HCT116 (cell line): ENCODE results near the gene CTTNBP2. TPM values are rescaled to one million over a fixed set of nuclear protein-coding genes. Genes with fewer than 3 reads are reported as not detected.

Experiments
- ATAC-seq: fragments of 200-7000 bp; cut with Tn5 transposase; 2 replicates; pipeline ENCODE4 v1.9.1; 2020; ENCODE audit warnings: mild to moderate bottlenecking, moderate library complexity
- BruUV-seq: library from RNA; stranded (reverse); fragments of 400-500 nt; replicated peaks from 2 replicates; lab custom pipeline; 2021; lab: Mats Ljungman, UMichigan
- CTCF ChIA-PET: fragments of 300-600 bp; sonication (Branson Sonifier 250); formaldehyde crosslinking; loops from one replicate; lab custom pipeline; 2021; ENCODE audit warnings: antibody characterized with exemption; lab: Charles Lee
- POLR2A ChIA-PET: fragments of 300-600, 350-600 bp; sonication (Branson Sonifier 250); formaldehyde crosslinking; loops from one replicate; lab custom pipeline; 2021; ENCODE audit warnings: antibody characterized with exemption; lab: Charles Lee
- RAD21 ChIA-PET, 2 experiments: fragments of 300-600 bp; sonication (Branson Sonifier 250); formaldehyde crosslinking; loops; one replicate each; lab custom pipeline; 2023; ENCODE audit warnings: low total read pairs in 2 of 2; ENCODE audit not compliant: uncharacterized antibody in 2 of 2, unreplicated experiment in 2 of 2, low non-redundant PET in 1 of 2; lab: Charles Lee
- DNase-seq: peaks from one replicate; pipeline ENCODE4 v3.0.0-alpha.2; 2010; ENCODE audit warnings: low read depth, low spot score
- H2AFZ ChIP-seq: fragments of 200-600 bp; shearing (Covaris generic), sonication (generic); 2 replicates; pipeline ENCODE4 v1.6.1; 2017; ENCODE audit warnings: low read depth, mixed run types, mixed read lengths, antibody characterized with exemption, low read length; ENCODE audit not compliant: poor library complexity, severe bottlenecking
- H3K27ac ChIP-seq: 2 replicates; pipeline ENCODE4 v1.5.1; 2012; ENCODE audit warnings: low read depth, low read length
- H3K27me3 ChIP-seq: fragments of 200-600 bp; sonication (generic); 2 replicates; pipeline ENCODE4 v1.6.1; 2016; ENCODE audit warnings: mixed run types, low read length, mixed read lengths; ENCODE audit not compliant: insufficient read depth
- H3K36me3 ChIP-seq, 2 experiments: fragments of 200-500 bp in 1 of 2; fragments of 200-600 bp in 1 of 2; sonication (Bioruptor generic) in 1 of 2; sonication (generic) in 1 of 2; 2 replicates each; pipeline versions ENCODE4 v1.5.1 to v1.6.1; 2014 to 2016; ENCODE audit warnings: low read length in 2 of 2, inconsistent platforms in 1 of 2, mixed read lengths in 1 of 2, mixed run types in 1 of 2; ENCODE audit not compliant: insufficient read depth in 2 of 2, control insufficient read depth in 1 of 2
- H3K4me1 ChIP-seq, 2 experiments: fragments of 200-600 bp in 1 of 2; sonication (generic) in 1 of 2; 2 replicates each; pipeline versions ENCODE4 v1.5.1 to v1.6.1; 2012 to 2017; ENCODE audit warnings: low read length in 2 of 2, inconsistent platforms in 1 of 2, mild to moderate bottlenecking in 1 of 2, mixed read lengths in 1 of 2, mixed run types in 1 of 2, moderate library complexity in 1 of 2; ENCODE audit not compliant: insufficient read depth in 2 of 2, control insufficient read depth in 1 of 2
- H3K4me2 ChIP-seq: fragments of 200-600 bp; sonication (generic); 2 replicates; pipeline ENCODE4 v1.6.1; 2017; ENCODE audit warnings: mixed run types, low read length, mixed read lengths
- H3K4me3 ChIP-seq, 2 experiments: fragments of 200-600 bp in 1 of 2; sonication (generic) in 1 of 2; replicated peaks in 1 of 2; 2 replicates each; pipeline ENCODE4 v1.5.1; 2011 to 2016; ENCODE audit warnings: low read length in 2 of 2, control low read depth in 1 of 2, low read depth in 1 of 2, mild to moderate bottlenecking in 1 of 2, mixed read lengths in 1 of 2, mixed run types in 1 of 2
- H3K79me2 ChIP-seq: fragments of 200-600 bp; sonication (generic); 2 replicates; pipeline ENCODE4 v1.6.1; 2017; ENCODE audit warnings: mild to moderate bottlenecking, mixed run types, low read length, moderate library complexity, mixed read lengths; ENCODE audit not compliant: insufficient read depth
- H3K9ac ChIP-seq: fragments of 200-600 bp; sonication (generic); 2 replicates; pipeline ENCODE4 v1.6.1; 2016; ENCODE audit warnings: low read length, mixed read lengths
- H3K9me2 ChIP-seq: fragments of 200-600 bp; sonication (generic), shearing (Covaris generic); 2 replicates; pipeline ENCODE4 v1.6.1; 2017; ENCODE audit warnings: mixed run types, mild to moderate bottlenecking, moderate library complexity; ENCODE audit not compliant: insufficient read depth
- H3K9me3 ChIP-seq, 2 experiments: fragments of 200-500 bp in 1 of 2; fragments of 200-600 bp in 1 of 2; sonication (Bioruptor generic) in 1 of 2; sonication (generic) in 1 of 2; 2 replicates each; pipeline ENCODE4 v1.6.1; 2014 to 2017; ENCODE audit warnings: low read length in 2 of 2, mixed read lengths in 2 of 2, inconsistent platforms in 1 of 2, low read depth in 1 of 2, mild to moderate bottlenecking in 1 of 2, mixed run types in 1 of 2, moderate library complexity in 1 of 2; ENCODE audit not compliant: control insufficient read depth in 1 of 2, insufficient read depth in 1 of 2
- H4K20me1 ChIP-seq: fragments of 200-600 bp; sonication (generic), shearing (Covaris generic); 2 replicates; pipeline ENCODE4 v1.6.1; 2017; ENCODE audit warnings: mixed run types, mild to moderate bottlenecking, moderate library complexity; ENCODE audit not compliant: insufficient read depth
- CTCF ChIP-seq, 3 experiments: fragments of 200-600 bp in 1 of 3; sonication (generic) in 1 of 3; IDR thresholded peaks in 2 of 3; conservative IDR thresholded peaks in 1 of 3; 2 replicates each; pipeline ENCODE4 v1.5.1; 2012 to 2017; ENCODE audit warnings: low read depth in 2 of 3, low read length in 2 of 3, antibody characterized with exemption in 1 of 3, borderline replicate concordance in 1 of 3, control low read depth in 1 of 3, mild to moderate bottlenecking in 1 of 3, mixed read lengths in 1 of 3, mixed run types in 1 of 3, moderate library complexity in 1 of 3; ENCODE audit not compliant: insufficient read depth in 1 of 3
- ELF1 ChIP-seq: IDR thresholded peaks from 2 replicates; pipeline ENCODE4 v1.6.1; 2012; ENCODE audit warnings: low read depth, borderline replicate concordance
- EZH2phosphoT487 ChIP-seq: fragments of 200-600 bp; IDR thresholded peaks from 2 replicates; pipeline ENCODE4 v1.6.1; 2018; ENCODE audit warnings: antibody characterized with exemption, borderline replicate concordance
- FOSL1 ChIP-seq: IDR thresholded peaks from 2 replicates; pipeline ENCODE4 v1.6.1; 2012; ENCODE audit warnings: low read depth
- POLR2A ChIP-seq: IDR thresholded peaks from 2 replicates; pipeline ENCODE4 v1.7.0; 2011; ENCODE audit warnings: borderline replicate concordance; ENCODE audit not compliant: insufficient read depth, insufficient read length; ENCODE audit errors: extremely low read depth
- POLR2AphosphoS5 ChIP-seq: IDR thresholded peaks from 2 replicates; pipeline ENCODE4 v1.6.1; 2011; ENCODE audit warnings: mild to moderate bottlenecking, low read depth, low read length, moderate library complexity
- SIN3A ChIP-seq: IDR thresholded peaks from 2 replicates; pipeline ENCODE4 v1.6.1; 2012; ENCODE audit warnings: low read depth
- SP1 ChIP-seq: IDR thresholded peaks from 2 replicates; pipeline ENCODE4 v1.6.1; 2012; ENCODE audit warnings: low read depth
- SRF ChIP-seq: IDR thresholded peaks from 2 replicates; pipeline ENCODE4 v1.6.1; 2012; ENCODE audit warnings: low read depth
- ZFX ChIP-seq: fragments of 450-650 bp; IDR thresholded peaks from 2 replicates; pipeline ENCODE4 v1.6.1; 2017
- intact Hi-C: fragments of 100-400 bp; cut with micrococcal nuclease; formaldehyde crosslinking; loops from 2 replicates; pipeline ENCODE4 v1.10.0; 2022
- total RNA-seq: library from RNA; stranded (reverse); gene quantifications from one replicate; pipeline ENCODE4 v1.2.1, GENCODE V29; 2021; ENCODE audit not compliant: unreplicated experiment
- TF ChIP-seq, protein P1 (sequence below): IDR thresholded peaks from 2 replicates; pipeline ENCODE4 v1.6.1; 2012; ENCODE audit warnings: low read depth
- TF ChIP-seq, protein P2 (sequence below): IDR thresholded peaks from 2 replicates; pipeline ENCODE4 v1.6.1; 2012

Gene CTTNBP2
- total RNA-seq, 1 experiment from 2014 or later: 5.4 TPM

GRCh38 chr7:117895276-117895675 is 22.0 kb upstream of the CTTNBP2 start:
- Histone ChIP-seq H3K9me2 (no peaks in the 10 kb centered on the region), H3K9ac (no peak overlapping the region), H3K27me3 (no peaks in the 10 kb centered on the region), H4K20me1 (no peaks in the 10 kb centered on the region), H3K79me2 (no peaks in the 10 kb centered on the region), H3K9me3 (no peaks in the 10 kb centered on the region), H3K27ac (no peak overlapping the region), H3K4me2 (no peak overlapping the region), H2AFZ (no peak overlapping the region), H3K4me1 (no peaks in the 10 kb centered on the region), H3K36me3 (no peaks in the 10 kb centered on the region), H3K4me3 (no peak overlapping the region)
- intact Hi-C loops: no loop called here
- no TSS peak for BruUV-seq
- DNase-seq: no peak
- TF ChIP-seq FOSL1: no peak
- TF ChIP-seq SP1: no peak
- no peak for TF ChIP-seq CTCF (IDR thresholded peaks at IDR 0.05 in 2 of 3, conservative IDR thresholded peaks at IDR 0.05 in 1 of 3; ENCODE audit: borderline replicate concordance in 1 of 3, insufficient read depth in 1 of 3, low read depth in 2 of 3, low read length in 2 of 3)
- TF ChIP-seq SRF: no peak
- TF ChIP-seq, protein P1, sequence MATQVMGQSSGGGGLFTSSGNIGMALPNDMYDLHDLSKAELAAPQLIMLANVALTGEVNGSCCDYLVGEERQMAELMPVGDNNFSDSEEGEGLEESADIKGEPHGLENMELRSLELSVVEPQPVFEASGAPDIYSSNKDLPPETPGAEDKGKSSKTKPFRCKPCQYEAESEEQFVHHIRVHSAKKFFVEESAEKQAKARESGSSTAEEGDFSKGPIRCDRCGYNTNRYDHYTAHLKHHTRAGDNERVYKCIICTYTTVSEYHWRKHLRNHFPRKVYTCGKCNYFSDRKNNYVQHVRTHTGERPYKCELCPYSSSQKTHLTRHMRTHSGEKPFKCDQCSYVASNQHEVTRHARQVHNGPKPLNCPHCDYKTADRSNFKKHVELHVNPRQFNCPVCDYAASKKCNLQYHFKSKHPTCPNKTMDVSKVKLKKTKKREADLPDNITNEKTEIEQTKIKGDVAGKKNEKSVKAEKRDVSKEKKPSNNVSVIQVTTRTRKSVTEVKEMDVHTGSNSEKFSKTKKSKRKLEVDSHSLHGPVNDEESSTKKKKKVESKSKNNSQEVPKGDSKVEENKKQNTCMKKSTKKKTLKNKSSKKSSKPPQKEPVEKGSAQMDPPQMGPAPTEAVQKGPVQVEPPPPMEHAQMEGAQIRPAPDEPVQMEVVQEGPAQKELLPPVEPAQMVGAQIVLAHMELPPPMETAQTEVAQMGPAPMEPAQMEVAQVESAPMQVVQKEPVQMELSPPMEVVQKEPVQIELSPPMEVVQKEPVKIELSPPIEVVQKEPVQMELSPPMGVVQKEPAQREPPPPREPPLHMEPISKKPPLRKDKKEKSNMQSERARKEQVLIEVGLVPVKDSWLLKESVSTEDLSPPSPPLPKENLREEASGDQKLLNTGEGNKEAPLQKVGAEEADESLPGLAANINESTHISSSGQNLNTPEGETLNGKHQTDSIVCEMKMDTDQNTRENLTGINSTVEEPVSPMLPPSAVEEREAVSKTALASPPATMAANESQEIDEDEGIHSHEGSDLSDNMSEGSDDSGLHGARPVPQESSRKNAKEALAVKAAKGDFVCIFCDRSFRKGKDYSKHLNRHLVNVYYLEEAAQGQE: no peak
- TF ChIP-seq POLR2AphosphoS5: no peak
- no peak for TF ChIP-seq ELF1
- TF ChIP-seq POLR2A: no peak
- no peak for TF ChIP-seq ZFX
- TF ChIP-seq, protein P2, sequence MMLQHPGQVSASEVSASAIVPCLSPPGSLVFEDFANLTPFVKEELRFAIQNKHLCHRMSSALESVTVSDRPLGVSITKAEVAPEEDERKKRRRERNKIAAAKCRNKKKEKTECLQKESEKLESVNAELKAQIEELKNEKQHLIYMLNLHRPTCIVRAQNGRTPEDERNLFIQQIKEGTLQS: no peak
- TF ChIP-seq SIN3A: no peak
- no peak for TF ChIP-seq EZH2phosphoT487
- ChIA-PET POLR2A (interaction anchor here (0.7 kb wide), 1 partner anchor 19 kb away, joined by 3 read pairs; no protein-coding TSS in a partner anchor), CTCF (no interaction called here), RAD21 (no interaction called here)
- ATAC-seq: no peak
